Caco-2 (cell line): ENCODE measurements around the gene FANCC. TPM values are rescaled to one million over a fixed set of nuclear protein-coding genes. Genes with fewer than 3 reads are reported as not detected.

Experiments used
- BruUV-seq: library from RNA; stranded (reverse); fragments of 400-500 nt; replicated peaks from 2 replicates; lab custom pipeline; 2021; lab: Mats Ljungman, UMichigan
- CTCF ChIA-PET: fragments of 300-600 bp; sonication (Branson Sonifier 250); formaldehyde crosslinking; loops from one replicate; lab custom pipeline; 2022; ENCODE audit warnings: antibody characterized with exemption; lab: Charles Lee
- POLR2A ChIA-PET: fragments of 300-600 bp; sonication (Branson Sonifier 250); formaldehyde crosslinking; loops from one replicate; lab custom pipeline; 2022; ENCODE audit warnings: antibody characterized with exemption; lab: Charles Lee
- DNase-seq, 2 experiments: peaks; one replicate each; pipeline versions ENCODE4 v3.0.0 to v3.0.0-alpha.2; 2020 to 2022
- H3K27me3 ChIP-seq: replicated peaks from 2 replicates; pipeline ENCODE4 v1.6.0; 2011; ENCODE audit warnings: low read length; ENCODE audit not compliant: control insufficient read depth, insufficient read depth
- H3K36me3 ChIP-seq: 2 replicates; pipeline ENCODE4 v1.5.1; 2011; ENCODE audit warnings: low read length; ENCODE audit not compliant: control insufficient read depth, insufficient read depth
- H3K4me1 ChIP-seq: fragments of 250-450 bp; sonication (Bioruptor Pico); 2 replicates; pipeline ENCODE4 v1.5.1; 2020; ENCODE audit warnings: mild to moderate bottlenecking
- H3K4me3 ChIP-seq: 2 replicates; pipeline ENCODE4 v1.5.1; 2011; ENCODE audit warnings: low read depth, mild to moderate bottlenecking, control low read depth, low read length
- H3K9me3 ChIP-seq: fragments of 250-450 bp; sonication (Bioruptor Pico); 2 replicates; pipeline ENCODE4 v1.5.1; 2020; ENCODE audit warnings: mild to moderate bottlenecking, moderate library complexity
- H3K27ac Mint-ChIP-seq: one replicate; pipeline ENCODE4 v1.8.0; 2022; ENCODE audit warnings: mixed read lengths; ENCODE audit not compliant: unreplicated experiment
- H3K27me3 Mint-ChIP-seq: one replicate; pipeline ENCODE4 v1.8.0; 2022; ENCODE audit warnings: mixed read lengths; ENCODE audit not compliant: insufficient read depth, unreplicated experiment
- H3K36me3 Mint-ChIP-seq: one replicate; pipeline ENCODE4 v1.8.0; 2022; ENCODE audit warnings: mild to moderate bottlenecking, mixed read lengths; ENCODE audit not compliant: insufficient read depth, unreplicated experiment
- H3K4me1 Mint-ChIP-seq: one replicate; pipeline ENCODE4 v1.8.0; 2022; ENCODE audit warnings: low read depth, mixed read lengths; ENCODE audit not compliant: unreplicated experiment
- H3K4me3 Mint-ChIP-seq: one replicate; pipeline ENCODE4 v1.8.0; 2022; ENCODE audit warnings: mild to moderate bottlenecking, moderate library complexity, mixed read lengths; ENCODE audit not compliant: unreplicated experiment
- H3K9me3 Mint-ChIP-seq: one replicate; pipeline ENCODE4 v1.8.0; 2022; ENCODE audit warnings: mixed read lengths; ENCODE audit not compliant: unreplicated experiment
- CTCF ChIP-seq, 2 experiments: fragments of 200-600 bp in 1 of 2; IDR thresholded peaks; 1 replicate in 1 of 2; 2 replicates in 1 of 2; pipeline versions ENCODE4 v1.5.1 to v1.8.0; 2011 to 2022; ENCODE audit warnings: antibody characterized with exemption in 1 of 2, control low read depth in 1 of 2, inconsistent platforms in 1 of 2, low read depth in 1 of 2, low read length in 1 of 2, mild to moderate bottlenecking in 1 of 2, moderate library complexity in 1 of 2; ENCODE audit not compliant: insufficient read depth in 1 of 2, severe bottlenecking in 1 of 2, unreplicated experiment in 1 of 2
- intact Hi-C: fragments of 100-400 bp; cut with micrococcal nuclease; formaldehyde crosslinking; loops from one replicate; pipeline ENCODE4 v1.10.0; 2022; ENCODE audit not compliant: unreplicated experiment
- total RNA-seq: library from RNA; stranded (reverse); gene quantifications from 2 replicates; pipeline ENCODE4 v1.2.3, GENCODE V29; 2022

The FANCC gene
- total RNA-seq, 1 experiment from 2014 or later, result 29.2 TPM

- DNase-seq, result no peak
- no peaks in the 10 kb centered on the region for H3K4me1 Mint-ChIP-seq
- H3K27me3 Mint-ChIP-seq, result no peaks in the 10 kb centered on the region
- no peaks in the 10 kb centered on the region for H3K4me1 ChIP-seq
- ChIA-PET CTCF (interaction anchor here (0.6 kb wide), 1 partner anchor 29 kb away, joined by 5 read pairs; no protein-coding TSS in a partner anchor), POLR2A (no interaction called here)
- no TSS peak for BruUV-seq
- H3K27me3 ChIP-seq, result no peaks in the 10 kb centered on the region
- no peaks in the 10 kb centered on the region for H3K36me3 Mint-ChIP-seq
- intact Hi-C loops, result loop anchor here (2.0 kb wide), 1 partner anchor 131 kb away; no protein-coding TSS in a partner anchor
- no peak overlapping the region for H3K27ac Mint-ChIP-seq
- H3K9me3 ChIP-seq, result no peaks in the 10 kb centered on the region
- TF ChIP-seq CTCF (IDR thresholded peaks at IDR 0.05; ENCODE audit: insufficient read depth in 1 of 2, low read depth in 1 of 2, low read length in 1 of 2, severe bottlenecking in 1 of 2, unreplicated experiment in 1 of 2), result no peak
- no peaks in the 10 kb centered on the region for H3K9me3 Mint-ChIP-seq
- no peaks in the 10 kb centered on the region for H3K36me3 ChIP-seq
- no peak overlapping the region for H3K4me3 Mint-ChIP-seq
- H3K4me3 ChIP-seq, result no peak overlapping the region
These were observed 179.8 kb downstream of the FANCC start for GRCh38 chr9:95137587-95138145.

GRCh38 chr9:95135756-95136155 lies 181.8 kb downstream of the FANCC start:
- no peaks in the 10 kb centered on the region for H3K9me3 ChIP-seq
- no peak for DNase-seq
- H3K27me3 ChIP-seq, result no peaks in the 10 kb centered on the region
- H3K36me3 ChIP-seq, result no peaks in the 10 kb centered on the region
- H3K36me3 Mint-ChIP-seq, result no peaks in the 10 kb centered on the region
- ChIA-PET POLR2A (no interaction called here), CTCF (no interaction called here)
- H3K27me3 Mint-ChIP-seq, result no peaks in the 10 kb centered on the region
- intact Hi-C loops, result no loop called here
- H3K4me1 ChIP-seq, result no peaks in the 10 kb centered on the region
- H3K9me3 Mint-ChIP-seq, result no peaks in the 10 kb centered on the region
- no peak for TF ChIP-seq CTCF (IDR thresholded peaks at IDR 0.05; ENCODE audit: insufficient read depth in 1 of 2, low read depth in 1 of 2, low read length in 1 of 2, severe bottlenecking in 1 of 2, unreplicated experiment in 1 of 2)
- BruUV-seq, result no TSS peak
- no peak overlapping the region for H3K4me3 Mint-ChIP-seq
- H3K4me3 ChIP-seq, result no peak overlapping the region
- H3K27ac Mint-ChIP-seq, result no peak overlapping the region
- peaks cover 7% of the 10 kb centered on the region for H3K4me1 Mint-ChIP-seq

- no TSS peak for BruUV-seq
- no peak overlapping the region for H3K4me3 Mint-ChIP-seq
- peak in 1 of 2 experiments; percentile 13 for DNase-seq
- Histone ChIP-seq H3K4me3 (no peak overlapping the region), H3K27me3 (no peaks in the 10 kb centered on the region), H3K4me1 (no peaks in the 10 kb centered on the region), H3K36me3 (no peaks in the 10 kb centered on the region), H3K9me3 (no peaks in the 10 kb centered on the region)
- ChIA-PET POLR2A (no interaction called here), CTCF (interaction anchor here (1.4 kb wide), 1 partner anchor 465 kb away, joined by 11 read pairs; no protein-coding TSS in a partner anchor)
- H3K36me3 Mint-ChIP-seq, result peaks cover 5% of the 10 kb centered on the region
- H3K27me3 Mint-ChIP-seq, result no peaks in the 10 kb centered on the region
- peaks cover 13% of the 10 kb centered on the region for H3K4me1 Mint-ChIP-seq
- TF ChIP-seq CTCF (IDR thresholded peaks at IDR 0.05; ENCODE audit: insufficient read depth in 1 of 2, low read depth in 1 of 2, low read length in 1 of 2, severe bottlenecking in 1 of 2, unreplicated experiment in 1 of 2), result no peak
- peak overlapping the region; percentile 4 for H3K27ac Mint-ChIP-seq
- intact Hi-C loops, result no loop called here
- no peaks in the 10 kb centered on the region for H3K9me3 Mint-ChIP-seq
These were observed 183.0 kb downstream of the FANCC start for GRCh38 chr9:95134457-95134881.
